Mammary epithelial cell (primary cell): ENCODE measurements around the gene ABHD4.

Experiments
- EZH2 ChIP-seq: IDR thresholded peaks from 2 replicates; pipeline ENCODE4 v1.6.1; 2012; ENCODE audit warnings: low read length, inconsistent platforms, borderline replicate concordance
- TF ChIP-seq, protein P1 (sequence below), 2 donors: IDR thresholded peaks in 1 of 2; conservative IDR thresholded peaks in 1 of 2; 2 replicates each; pipeline ENCODE4 v1.5.1; 2011 to 2012; ENCODE audit warnings: inconsistent platforms in 2 of 2, low read length in 2 of 2, mild to moderate bottlenecking in 2 of 2, control low read depth in 1 of 2, low read depth in 1 of 2; ENCODE audit not compliant: insufficient read depth in 1 of 2; ENCODE audit errors: extremely low read depth in 1 of 2

DNA sequence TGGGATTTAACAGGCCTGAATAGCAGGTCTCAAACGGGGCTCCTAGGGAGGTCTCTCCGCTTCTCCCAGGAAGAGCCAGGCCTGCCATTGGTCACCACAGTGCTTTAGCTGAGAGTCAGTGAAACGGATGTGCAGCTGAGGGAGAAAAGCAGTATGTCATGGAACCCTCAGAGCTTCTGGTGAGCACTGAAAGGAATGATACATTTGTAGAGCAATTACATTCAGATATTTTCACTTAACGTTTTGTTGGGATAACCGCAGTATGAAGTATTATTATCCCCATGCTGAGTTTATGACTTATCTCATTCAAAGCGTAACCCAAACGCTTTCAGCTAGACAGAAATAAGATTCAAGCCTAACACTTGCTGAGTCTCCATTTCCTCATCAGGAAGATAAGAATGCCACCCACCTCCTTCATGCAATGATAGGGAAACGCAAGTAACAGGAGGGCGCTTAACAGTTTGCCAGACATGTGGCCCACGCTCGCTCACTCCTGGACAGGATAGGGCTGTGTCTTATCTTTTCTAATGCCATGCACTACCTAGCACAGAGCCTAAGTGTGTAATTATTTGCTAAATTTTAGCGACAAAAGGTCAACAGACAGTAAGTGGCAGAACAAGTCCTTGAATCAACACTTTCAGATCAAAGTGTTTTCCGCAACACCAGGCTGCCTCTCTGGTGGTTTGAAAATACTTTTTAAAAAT, 37.3 kb upstream of the ABHD4 start:
- TF ChIP-seq, protein P1, sequence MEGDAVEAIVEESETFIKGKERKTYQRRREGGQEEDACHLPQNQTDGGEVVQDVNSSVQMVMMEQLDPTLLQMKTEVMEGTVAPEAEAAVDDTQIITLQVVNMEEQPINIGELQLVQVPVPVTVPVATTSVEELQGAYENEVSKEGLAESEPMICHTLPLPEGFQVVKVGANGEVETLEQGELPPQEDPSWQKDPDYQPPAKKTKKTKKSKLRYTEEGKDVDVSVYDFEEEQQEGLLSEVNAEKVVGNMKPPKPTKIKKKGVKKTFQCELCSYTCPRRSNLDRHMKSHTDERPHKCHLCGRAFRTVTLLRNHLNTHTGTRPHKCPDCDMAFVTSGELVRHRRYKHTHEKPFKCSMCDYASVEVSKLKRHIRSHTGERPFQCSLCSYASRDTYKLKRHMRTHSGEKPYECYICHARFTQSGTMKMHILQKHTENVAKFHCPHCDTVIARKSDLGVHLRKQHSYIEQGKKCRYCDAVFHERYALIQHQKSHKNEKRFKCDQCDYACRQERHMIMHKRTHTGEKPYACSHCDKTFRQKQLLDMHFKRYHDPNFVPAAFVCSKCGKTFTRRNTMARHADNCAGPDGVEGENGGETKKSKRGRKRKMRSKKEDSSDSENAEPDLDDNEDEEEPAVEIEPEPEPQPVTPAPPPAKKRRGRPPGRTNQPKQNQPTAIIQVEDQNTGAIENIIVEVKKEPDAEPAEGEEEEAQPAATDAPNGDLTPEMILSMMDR (conservative IDR thresholded peaks at IDR 0.05 in 1 of 2, IDR thresholded peaks at IDR 0.05 in 1 of 2; ENCODE audit: extremely low read depth in 1 of 2, insufficient read depth in 1 of 2, low read depth in 1 of 2, low read length in 2 of 2): no peak
- no peak for TF ChIP-seq EZH2
